IMR-90 (cell line): ENCODE data around the gene DPH3.

Experiments used
- BHLHE40 ChIP-seq: fragments of 150-350 bp; IDR thresholded peaks from 2 replicates; pipeline ENCODE4 v1.6.1; 2016; ENCODE audit warnings: mild to moderate bottlenecking, low read depth, low read length
- CEBPB ChIP-seq: IDR thresholded peaks from 2 replicates; pipeline ENCODE4 v1.6.1; 2012; ENCODE audit warnings: low read depth, low read length, improper control_type of control experiment
- CHD1 ChIP-seq: IDR thresholded peaks from 2 replicates; pipeline ENCODE4 v1.6.1; 2012; ENCODE audit warnings: low read depth, low read length, improper control_type of control experiment
- CTCF ChIP-seq: conservative IDR thresholded peaks from 2 replicates; pipeline ENCODE4 v1.5.1; 2012; ENCODE audit warnings: mild to moderate bottlenecking, low read depth, low read length, improper control_type of control experiment
- ELK1 ChIP-seq: fragments of 150-350 bp; IDR thresholded peaks from 2 replicates; pipeline ENCODE4 v1.6.1; 2016; ENCODE audit warnings: low read depth, mild to moderate bottlenecking, low read length, moderate library complexity, borderline replicate concordance
- NFE2L2 ChIP-seq: fragments of 150-350 bp; IDR thresholded peaks from 2 replicates; pipeline ENCODE4 v1.6.1; 2016; ENCODE audit warnings: low read depth, mild to moderate bottlenecking, low read length
- POLR2A ChIP-seq: IDR thresholded peaks from 2 replicates; pipeline ENCODE4 v1.6.1; 2012; ENCODE audit warnings: mild to moderate bottlenecking, low read depth, low read length
- RAD21 ChIP-seq: IDR thresholded peaks from 2 replicates; pipeline ENCODE4 v1.6.1; 2012; ENCODE audit warnings: low read length, improper control_type of control experiment
- RFX5 ChIP-seq: IDR thresholded peaks from 2 replicates; pipeline ENCODE4 v1.8.0; 2012; ENCODE audit warnings: low read depth, mild to moderate bottlenecking, low read length, moderate library complexity
- SMC3 ChIP-seq: fragments of 150-350 bp; IDR thresholded peaks from 2 replicates; pipeline ENCODE4 v1.6.1; 2016; ENCODE audit warnings: low read depth, mild to moderate bottlenecking, antibody characterized with exemption, low read length, moderate library complexity
- USF2 ChIP-seq: fragments of 150-350 bp; IDR thresholded peaks from 2 replicates; pipeline ENCODE4 v1.6.1; 2017; ENCODE audit warnings: mild to moderate bottlenecking, antibody characterized with exemption, low read length, low read depth

- TF ChIP-seq CTCF (no peak), POLR2A (no peak), NFE2L2 (no peak), RAD21 (no peak), SMC3 (no peak), USF2 (no peak), CHD1 (no peak), RFX5 (no peak), ELK1 (no peak), CEBPB (no peak), BHLHE40 (no peak)
Observed at GRCh38 chr3:16254916-16255315, 9.8 kb downstream of the DPH3 start.
